Endothelial cell of umbilical vein (primary cell): ENCODE measurements around the gene HBG2. TPM values are rescaled to one million over a fixed set of nuclear protein-coding genes. Genes with fewer than 3 reads are reported as not detected.

ENCODE experiments used
- BruUV-seq: library from RNA; stranded (reverse); fragments of 400-500 nt; replicated peaks from 2 replicates; lab custom pipeline; 2021; lab: Mats Ljungman, UMichigan
- CTCF ChIA-PET: fragments of 300-600, 350-600 bp; sonication (Branson Sonifier 250); formaldehyde crosslinking; loops from one replicate; lab custom pipeline; 2021; ENCODE audit warnings: antibody characterized with exemption, inconsistent platforms; lab: Charles Lee
- POLR2A ChIA-PET: fragments of 300-600, 350-600 bp; sonication (Branson Sonifier 250); formaldehyde crosslinking; loops from one replicate; lab custom pipeline; 2021; ENCODE audit warnings: antibody characterized with exemption, inconsistent platforms; lab: Charles Lee
- DNase-seq: peaks from one replicate; pipeline ENCODE4 v3.0.0-alpha.2; 2011; ENCODE audit warnings: low read depth, low spot score
- FAIRE-seq: peaks from 2 replicates; lab custom pipeline; 2011; peaks lifted over from hg19 to GRCh38; lab: Jason Lieb, UNC
- H2AFZ ChIP-seq: 2 replicates; pipeline ENCODE4 v1.6.0; 2012; ENCODE audit warnings: low read depth, low read length, control low read depth, inconsistent platforms
- H3K27ac ChIP-seq: 2 replicates; pipeline ENCODE4 v1.5.1; 2011; ENCODE audit warnings: low read depth, mild to moderate bottlenecking, control low read depth, low read length, moderate library complexity; ENCODE audit not compliant: insufficient read depth
- H3K27me3 ChIP-seq, 2 experiments: 2 replicates each; pipeline versions ENCODE4 v1.6.0 to v1.6.1; 2011; ENCODE audit warnings: low read length in 2 of 2, mixed read lengths in 1 of 2; ENCODE audit not compliant: control insufficient read depth in 2 of 2, insufficient read depth in 2 of 2
- H3K36me3 ChIP-seq, 2 experiments: 2 replicates in 1 of 2; 3 replicates in 1 of 2; pipeline ENCODE4 v1.5.1; 2011; ENCODE audit warnings: low read length in 2 of 2, mild to moderate bottlenecking in 1 of 2, moderate library complexity in 1 of 2; ENCODE audit not compliant: control insufficient read depth in 2 of 2, insufficient read depth in 2 of 2; ENCODE audit errors: extremely low read depth in 1 of 2
- H3K4me1 ChIP-seq: 3 replicates; pipeline ENCODE4 v1.5.1; 2011; ENCODE audit warnings: mild to moderate bottlenecking, low read length; ENCODE audit not compliant: control insufficient read depth, insufficient read depth; ENCODE audit errors: extremely low read depth
- H3K4me2 ChIP-seq: 2 replicates; pipeline ENCODE4 v1.6.1; 2011; ENCODE audit warnings: low read length, control low read depth, mixed read lengths; ENCODE audit not compliant: insufficient read depth
- H3K4me3 ChIP-seq, 3 experiments: fragments of 200-600 bp in 1 of 3; sonication (generic), shearing (Covaris generic) in 1 of 3; replicated peaks in 1 of 3; 2 replicates each; pipeline ENCODE4 v1.5.1; 2011 to 2016; ENCODE audit warnings: control low read depth in 3 of 3, low read length in 3 of 3, mild to moderate bottlenecking in 2 of 3, inconsistent platforms in 1 of 3, low read depth in 1 of 3, moderate library complexity in 1 of 3; ENCODE audit not compliant: insufficient read depth in 1 of 3
- H3K79me2 ChIP-seq: 2 replicates; pipeline ENCODE4 v1.6.0; 2012; ENCODE audit warnings: low read length, inconsistent platforms; ENCODE audit not compliant: control insufficient read depth, insufficient read depth
- H3K9ac ChIP-seq: replicated peaks from 2 replicates; pipeline ENCODE3; 2011; ENCODE audit warnings: low read length, control low read depth; ENCODE audit not compliant: insufficient read depth; ENCODE audit errors: extremely low read depth
- H3K9me1 ChIP-seq: replicated peaks from 3 replicates; pipeline ENCODE4 v1.6.0; 2011; ENCODE audit warnings: mild to moderate bottlenecking, low read length; ENCODE audit not compliant: control insufficient read depth, insufficient read depth; ENCODE audit errors: extremely low read depth
- H3K9me3 ChIP-seq: replicated peaks from 2 replicates; pipeline ENCODE4 v1.5.1; 2012; ENCODE audit warnings: low read length, inconsistent platforms; ENCODE audit not compliant: control insufficient read depth, insufficient read depth
- H4K20me1 ChIP-seq: replicated peaks from 2 replicates; pipeline ENCODE3; 2011; ENCODE audit warnings: mild to moderate bottlenecking, low read length; ENCODE audit not compliant: control insufficient read depth, insufficient read depth; ENCODE audit errors: extremely low read depth
- CTCF ChIP-seq, 2 donors: IDR thresholded peaks; 1 replicate in 1 of 2; 2 replicates in 1 of 2; pipeline ENCODE4 v1.5.1; 2011; ENCODE audit warnings: low read length in 2 of 2, mild to moderate bottlenecking in 2 of 2, moderate library complexity in 2 of 2, control low read depth in 1 of 2, inconsistent platforms in 1 of 2, low read depth in 1 of 2; ENCODE audit not compliant: insufficient read depth in 1 of 2; ENCODE audit errors: extremely low read depth in 1 of 2
- EZH2 ChIP-seq: IDR thresholded peaks from 2 replicates; pipeline ENCODE4 v1.6.1; 2012; ENCODE audit warnings: borderline replicate concordance, low read depth, mild to moderate bottlenecking, moderate library complexity, low read length, inconsistent platforms; ENCODE audit not compliant: severe bottlenecking
- FOS ChIP-seq: IDR thresholded peaks from 2 replicates; pipeline ENCODE4 v1.6.1; 2011; ENCODE audit warnings: mild to moderate bottlenecking, low read length, moderate library complexity, borderline replicate concordance; ENCODE audit not compliant: insufficient read depth
- GATA2 ChIP-seq: IDR thresholded peaks from 2 replicates; pipeline ENCODE4 v1.7.0; 2011; ENCODE audit warnings: low read depth, mild to moderate bottlenecking, moderate library complexity, mixed read lengths, low read length; ENCODE audit not compliant: insufficient read length, insufficient read depth
- JUN ChIP-seq: IDR thresholded peaks from 2 replicates; pipeline ENCODE4 v1.6.1; 2011; ENCODE audit warnings: borderline replicate concordance, low read depth; ENCODE audit not compliant: insufficient read length, insufficient read depth
- MAX ChIP-seq: IDR thresholded peaks from 2 replicates; pipeline ENCODE4 v1.6.1; 2011; ENCODE audit not compliant: insufficient read depth, insufficient read length
- MYC ChIP-seq: IDR thresholded peaks from one replicate; pipeline ENCODE4 v1.6.1; 2011; ENCODE audit warnings: mild to moderate bottlenecking, low read depth, low read length
- POLR2A ChIP-seq: IDR thresholded peaks from 2 replicates; pipeline ENCODE4 v1.6.1; 2012; ENCODE audit warnings: low read depth, mild to moderate bottlenecking, control low read depth, low read length
- POLR2AphosphoS5 ChIP-seq: IDR thresholded peaks from 2 replicates; pipeline ENCODE4 v1.6.1; 2012; ENCODE audit warnings: low read depth, mild to moderate bottlenecking, control low read depth, low read length, moderate library complexity; ENCODE audit not compliant: insufficient read depth
- dilution Hi-C: fragments of 300-500 bp; cut with MboI; formaldehyde crosslinking; loops from one replicate; pipeline ENCODE4 v1.15.0; 2019; ENCODE audit warnings: low sequenced_read_pairs; ENCODE audit not compliant: extremely low pct_ligation_motif_present
- intact Hi-C: fragments of 100-400 bp; cut with micrococcal nuclease; formaldehyde crosslinking; loops from one replicate; pipeline ENCODE4 v1.10.0; 2022
- polyA plus RNA-seq, 4 experiments: library from polyadenylated mRNA; depleted of rRNA in 3 of 4; stranded (reverse) in 3 of 4; unstranded in 1 of 4; fragments of >200 nt; gene quantifications; 2 replicates each; pipeline versions ENCODE4 v1.2.1 to v1.2.3, GENCODE V29; 2011 to 2012; ENCODE audit warnings: missing spikeins in 1 of 4
- total RNA-seq: library from RNA; stranded (reverse); gene quantifications from 2 replicates; pipeline ENCODE4 v1.2.3, GENCODE V29; 2021

Gene HBG2
- total and polyA plus RNA-seq, 2 donors (not counting 3 experiments of a cell fraction or from before 2014, with no cell fraction given) = 1.2 TPM; not detected in 1

GRCh38 chr11:5258543-5259262 is 4.1 kb upstream of the HBG2 start:
- H4K20me1 ChIP-seq = no peaks in the 10 kb centered on the region
- TF ChIP-seq FOS = no peak
- no peak for TF ChIP-seq MYC
- no peak for TF ChIP-seq CTCF (IDR thresholded peaks at IDR 0.05; ENCODE audit: extremely low read depth in 1 of 2, insufficient read depth in 1 of 2, low read depth in 1 of 2, low read length in 2 of 2)
- TF ChIP-seq EZH2 = no peak
- no peak for TF ChIP-seq GATA2
- TF ChIP-seq POLR2A = no peak
- TF ChIP-seq POLR2AphosphoS5 = no peak
- no peak for TF ChIP-seq MAX
- TF ChIP-seq JUN = no peak
- no peak overlapping the region for H2AFZ ChIP-seq
- ChIA-PET CTCF (no interaction called here), POLR2A (no interaction called here)
- H3K9me1 ChIP-seq = no peaks in the 10 kb centered on the region
- no peak overlapping the region for H3K27ac ChIP-seq
- H3K4me1 ChIP-seq = no peaks in the 10 kb centered on the region
- dilution Hi-C loops (no loop called here), intact Hi-C loops (no loop called here)
- no peak for DNase-seq
- H3K4me3 ChIP-seq = no peak overlapping the region
- H3K4me2 ChIP-seq = no peak overlapping the region
- H3K79me2 ChIP-seq = no peaks in the 10 kb centered on the region
- no peak for FAIRE-seq
- no peak overlapping the region for H3K9ac ChIP-seq
- BruUV-seq = no TSS peak
- H3K36me3 ChIP-seq = no peaks in the 10 kb centered on the region
- H3K27me3 ChIP-seq = no peaks in the 10 kb centered on the region
- H3K9me3 ChIP-seq = no peaks in the 10 kb centered on the region
